A549 treated with CORT108297 at 1 μM for 4 hours (cell line): ENCODE data around the gene CMSS1. TPM values are rescaled to one million over a fixed set of nuclear protein-coding genes. Genes with fewer than 3 reads are reported as not detected.

Source experiments
- total RNA-seq: library from RNA; stranded (reverse); fragments of 200-300 nt; extraction: Qiagen RNA extraction; gene quantifications from 5 replicates; pipeline ENCODE4 v1.2.3, GENCODE V29; 2022

CMSS1 gene
- 52.9 to 59.8 TPM (median 57.0 TPM) in 5 replicates for total RNA-seq

GRCh38 chr3:99817437-99818240 lies at the start of gene CMSS1:
TSS of gene CMSS1 (plus strand) at chr3:99817862.

GRCh38 chr3:100114413-100115030 lies 296.9 kb downstream of the CMSS1 start, which contains the start of gene FILIP1L:
TSS of gene FILIP1L (minus strand) at chr3:100114501.

Other genes with a start within 250 kb of the CMSS1 start
- not detected in 5 replicates for gene COL8A1, start 179.3 kb upstream of the CMSS1 start, total RNA-seq